GM12872 (cell line): Measurements from ENCODE around the gene SLC37A3.

Source experiments
- CTCF ChIP-seq: IDR thresholded peaks from 3 replicates; pipeline ENCODE4 v1.5.1; 2011; ENCODE audit warnings: low read depth, mild to moderate bottlenecking, low read length, moderate library complexity; ENCODE audit not compliant: insufficient read depth

Gene SLC37A3

DNA sequence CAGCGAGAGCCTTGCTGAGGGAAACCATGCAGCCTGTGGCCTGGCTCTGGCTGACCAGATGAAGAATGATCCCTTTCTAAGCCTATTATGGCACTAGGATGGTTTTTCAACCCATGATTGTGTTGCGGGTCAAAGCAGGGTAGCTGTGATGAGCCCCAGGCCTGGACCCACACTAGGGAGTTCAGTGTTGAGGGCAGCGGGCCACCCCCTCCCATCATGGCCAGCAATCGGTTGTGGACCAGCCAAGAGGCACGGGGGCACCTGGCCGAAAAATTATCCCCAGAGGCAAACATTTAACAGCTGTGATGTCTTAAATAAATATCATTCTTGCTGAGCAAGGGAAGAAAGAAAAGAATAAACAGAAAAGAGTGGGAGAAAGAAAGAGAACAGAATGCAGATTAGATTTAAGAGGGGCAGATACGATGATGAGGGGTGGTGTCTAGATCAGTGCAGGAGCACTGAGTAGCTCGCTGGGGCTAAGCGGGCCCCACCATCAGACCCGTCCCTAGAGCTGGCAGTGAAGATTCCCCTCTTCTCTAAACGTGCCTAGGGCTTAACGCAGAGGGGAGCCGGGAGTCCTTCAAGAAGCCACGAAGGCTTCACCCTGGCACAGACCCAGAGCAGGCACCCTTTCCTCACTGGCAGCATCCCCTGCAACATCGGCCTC, 82.7 kb downstream of the SLC37A3 start:
- TF ChIP-seq CTCF, result no peak

DNA sequence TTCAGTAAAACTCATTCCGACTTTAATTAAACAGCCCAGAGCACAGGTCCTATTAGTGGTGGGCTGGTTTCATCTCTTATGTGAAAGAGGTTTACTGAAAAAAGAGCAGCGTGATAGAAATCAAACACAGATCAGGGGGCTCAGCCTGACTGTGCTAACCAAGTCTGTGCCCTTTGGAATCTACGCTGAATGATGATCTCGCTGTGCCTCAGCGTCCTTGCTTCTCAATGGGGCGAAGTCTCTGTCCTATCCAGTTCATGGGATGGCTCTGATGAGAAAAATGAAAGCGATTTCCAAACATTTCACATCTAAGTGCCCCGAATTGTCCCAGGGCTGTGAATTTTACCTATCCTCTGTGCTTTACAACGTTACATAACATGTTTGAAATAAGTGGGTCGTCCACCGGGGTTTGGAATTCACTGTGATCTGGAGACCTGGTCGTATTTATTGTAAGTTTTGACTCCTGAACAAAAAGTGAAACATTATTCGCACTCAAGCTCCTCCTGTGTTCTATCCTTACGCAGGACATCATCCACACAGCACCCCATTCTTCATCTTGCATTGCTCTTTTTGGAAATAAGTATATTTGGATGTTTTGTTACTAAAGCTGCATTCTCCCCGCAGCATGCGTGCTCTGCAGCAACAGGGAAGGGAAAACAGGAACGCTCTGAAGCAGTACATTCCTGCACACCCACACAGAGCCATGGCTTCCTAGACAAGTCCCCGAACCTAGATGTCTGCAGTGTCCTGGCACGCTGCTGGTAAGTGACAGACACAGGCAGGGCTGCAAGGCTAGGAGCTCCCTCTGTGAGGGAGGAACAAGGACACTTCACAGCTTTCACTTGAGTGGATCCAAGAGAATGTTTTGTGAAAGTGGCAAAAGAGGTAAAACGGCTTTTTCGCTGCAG, 83.5 kb downstream of the SLC37A3 start:
- no peak for TF ChIP-seq CTCF

- TF ChIP-seq CTCF, result no peak
Observed at GRCh38 chr7:140312141-140312846, 86.0 kb downstream of the SLC37A3 start.

DNA sequence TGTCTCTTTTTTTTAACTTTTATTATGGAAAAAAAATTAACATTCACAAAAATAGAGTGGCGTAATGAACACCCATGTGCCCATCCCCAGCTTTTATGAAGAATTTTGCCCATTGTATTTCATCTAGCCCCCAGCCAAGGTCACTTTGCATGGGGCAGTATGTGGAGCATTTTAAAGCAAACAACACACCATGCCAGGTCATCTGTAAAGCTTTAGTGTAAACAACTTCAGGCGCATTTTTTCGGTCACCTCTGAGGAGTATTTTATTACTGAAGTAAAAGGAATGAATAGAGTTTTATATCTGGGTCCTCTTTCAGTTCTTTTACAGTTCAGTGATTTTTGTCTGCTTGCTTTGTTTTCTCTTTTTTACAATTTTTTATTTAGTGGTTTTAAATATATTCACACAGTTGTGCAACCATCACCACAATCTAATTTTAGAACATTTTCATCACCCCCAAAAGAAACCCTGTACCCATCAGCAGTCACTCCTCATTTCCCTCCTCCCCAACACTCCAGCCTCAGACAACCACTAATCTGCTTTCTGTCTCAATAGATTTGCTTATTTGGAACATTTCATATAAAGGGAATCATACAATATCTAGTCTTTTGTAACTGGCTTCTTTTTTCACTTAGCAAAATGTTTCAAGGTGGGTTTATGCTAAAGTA, 87.9 kb downstream of the SLC37A3 start:
- no peak for TF ChIP-seq CTCF

DNA sequence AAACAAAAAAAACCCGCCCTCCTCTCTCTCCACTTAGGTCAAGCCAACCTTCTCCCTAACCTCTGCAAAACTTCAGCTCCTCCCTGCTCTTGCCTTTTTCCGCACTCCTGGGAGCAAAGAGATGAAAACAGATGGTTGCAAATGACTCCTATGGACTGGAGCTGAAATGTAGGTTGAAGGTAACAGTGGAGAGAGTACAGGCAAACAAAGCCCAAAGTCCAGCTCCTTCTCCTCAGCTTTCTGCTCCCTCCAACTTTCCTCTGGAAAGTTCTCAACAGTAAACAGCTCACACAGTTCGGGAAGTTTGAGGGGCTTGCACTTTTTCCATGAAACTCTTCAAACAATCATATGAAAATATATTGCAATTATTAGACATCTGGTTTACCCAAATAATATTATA, 90.3 kb downstream of the SLC37A3 start:
- TF ChIP-seq CTCF, result no peak

GRCh38 chr7:140304191-140304799, 94.0 kb downstream of the SLC37A3 start:
- peak; percentile 50 for TF ChIP-seq CTCF
